ENCODE data around the gene AGTPBP1. TPM values are rescaled to one million over a fixed set of nuclear protein-coding genes. Genes with fewer than 3 reads are reported as not detected.

AGTPBP1 gene
- total and polyA plus RNA-seq, 12 donors: 9.7 to 87.1 (median 51.4) TPM

DNA sequence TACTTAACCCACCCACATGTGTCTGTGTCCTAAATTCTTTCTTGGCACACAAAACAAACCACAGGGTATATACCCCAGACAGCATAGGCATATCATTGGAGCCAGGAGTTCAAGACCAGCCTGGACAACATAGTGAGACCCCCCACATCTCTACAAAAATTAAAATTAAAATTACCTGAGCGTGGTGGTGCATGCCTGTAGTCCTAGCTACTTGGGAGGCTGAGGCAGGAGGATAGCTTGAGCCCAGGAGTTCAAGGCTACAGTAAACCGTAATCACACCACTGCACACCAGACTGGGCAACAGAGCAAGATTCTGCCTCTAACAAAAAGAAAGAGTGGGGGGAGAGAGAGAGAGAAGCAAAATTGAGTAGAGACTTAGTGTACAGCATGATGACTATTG, 4.6 kb upstream of the AGTPBP1 start:
- no peak overlapping the region for H3K4me3 ChIP-seq
- no peaks in the 10 kb centered on the region for H3K9me3 ChIP-seq
- ATAC-seq: no peak
- H3K4me1 ChIP-seq: peaks cover 0 to 24% (median 7%) of the 10 kb centered on the region in 9 donors
- peaks cover 0 to 5% (median 0%) of the 10 kb centered on the region in 7 donors for H3K27me3 ChIP-seq
- WGBS, 2 donors: 96 to 98% methylated on average over 2 of the region's 2 CpGs
- intact Hi-C loops (cut with DNase I): loop anchor here in 1 of 10 donors (10.0 kb wide), 1 partner anchor 52 kb away; no protein-coding TSS in a partner anchor
- no peaks in the 10 kb centered on the region for H3K36me3 ChIP-seq
- no peak for DNase-seq
- TF ChIP-seq, protein P1, sequence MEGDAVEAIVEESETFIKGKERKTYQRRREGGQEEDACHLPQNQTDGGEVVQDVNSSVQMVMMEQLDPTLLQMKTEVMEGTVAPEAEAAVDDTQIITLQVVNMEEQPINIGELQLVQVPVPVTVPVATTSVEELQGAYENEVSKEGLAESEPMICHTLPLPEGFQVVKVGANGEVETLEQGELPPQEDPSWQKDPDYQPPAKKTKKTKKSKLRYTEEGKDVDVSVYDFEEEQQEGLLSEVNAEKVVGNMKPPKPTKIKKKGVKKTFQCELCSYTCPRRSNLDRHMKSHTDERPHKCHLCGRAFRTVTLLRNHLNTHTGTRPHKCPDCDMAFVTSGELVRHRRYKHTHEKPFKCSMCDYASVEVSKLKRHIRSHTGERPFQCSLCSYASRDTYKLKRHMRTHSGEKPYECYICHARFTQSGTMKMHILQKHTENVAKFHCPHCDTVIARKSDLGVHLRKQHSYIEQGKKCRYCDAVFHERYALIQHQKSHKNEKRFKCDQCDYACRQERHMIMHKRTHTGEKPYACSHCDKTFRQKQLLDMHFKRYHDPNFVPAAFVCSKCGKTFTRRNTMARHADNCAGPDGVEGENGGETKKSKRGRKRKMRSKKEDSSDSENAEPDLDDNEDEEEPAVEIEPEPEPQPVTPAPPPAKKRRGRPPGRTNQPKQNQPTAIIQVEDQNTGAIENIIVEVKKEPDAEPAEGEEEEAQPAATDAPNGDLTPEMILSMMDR (IDR thresholded peaks at IDR 0.05): no peak
- H3K27ac ChIP-seq: no peak overlapping the region

DNA sequence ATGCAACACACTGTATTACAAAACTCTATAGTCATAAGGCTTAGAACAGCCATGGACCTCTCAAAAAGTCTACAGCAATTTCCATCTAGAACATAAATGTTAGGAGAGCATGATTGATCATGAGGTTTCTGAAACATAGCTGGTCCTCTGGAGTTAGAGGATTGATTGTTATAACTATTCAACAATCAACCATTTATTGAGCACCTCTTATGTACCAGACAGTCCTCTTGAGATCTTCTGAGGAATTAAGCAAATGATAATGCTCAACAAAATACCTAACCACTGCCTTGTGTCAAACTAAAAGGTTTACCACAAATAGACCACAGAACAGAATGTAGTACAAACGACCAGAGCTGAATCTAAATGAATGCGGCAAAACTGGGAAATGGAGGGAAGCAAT, 3.4 kb upstream of the AGTPBP1 start:
- DNase-seq (no peak), ATAC-seq (no peak)
- peaks cover 0 to 5% (median 0%) of the 10 kb centered on the region in 7 donors for H3K27me3 ChIP-seq
- 88 to 89% methylated on average over 2 of the region's 2 CpGs for WGBS, 2 donors
- intact Hi-C loops (cut with DNase I): loop anchor here in 1 of 10 donors (10.0 kb wide), 1 partner anchor 50 kb away; no protein-coding TSS in a partner anchor
- H3K4me1 ChIP-seq: peaks cover 0 to 31% (median 10%) of the 10 kb centered on the region in 9 donors
- H3K9me3 ChIP-seq: no peaks in the 10 kb centered on the region
- no peak overlapping the region for H3K4me3 ChIP-seq
- TF ChIP-seq, protein P1 (IDR thresholded peaks at IDR 0.05): no peak
- H3K36me3 ChIP-seq: no peaks in the 10 kb centered on the region
- H3K27ac ChIP-seq: no peak overlapping the region

DNA sequence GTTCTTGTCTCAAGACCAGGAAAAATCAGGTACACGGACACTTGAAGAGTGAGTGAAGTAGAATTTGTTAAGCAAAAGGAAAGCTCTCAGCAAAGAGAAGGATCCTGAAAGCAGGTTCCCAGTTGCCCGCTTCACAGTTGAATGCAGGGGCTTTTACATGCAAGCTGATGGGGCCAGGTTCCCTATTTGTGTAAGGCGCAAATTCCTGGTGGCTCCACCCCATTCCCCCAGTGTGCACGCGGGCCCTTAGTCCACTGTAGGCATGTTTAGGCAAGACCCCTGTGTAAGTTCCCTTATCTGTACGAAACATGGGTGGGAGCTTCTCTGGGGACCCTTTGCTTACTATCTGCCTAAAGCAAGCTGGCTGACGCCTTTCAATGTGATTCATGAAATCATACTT, 2.7 kb upstream of the AGTPBP1 start:
- ATAC-seq (no peak), DNase-seq (no peak)
- peaks cover 0 to 5% (median 0%) of the 10 kb centered on the region in 7 donors for H3K27me3 ChIP-seq
- no peak overlapping the region for H3K27ac ChIP-seq
- TF ChIP-seq, protein P1 (IDR thresholded peaks at IDR 0.05): no peak
- intact Hi-C loops (cut with DNase I): loop anchor here in 4 of 10 donors (5.0 to 10.0 kb wide), 3 partner anchors 42 to 50 kb away; no protein-coding TSS in a partner anchor
- H3K9me3 ChIP-seq: no peaks in the 10 kb centered on the region
- H3K36me3 ChIP-seq: no peaks in the 10 kb centered on the region
- 82 to 90% methylated on average over 7 of the region's 7 CpGs for WGBS, 2 donors
- H3K4me3 ChIP-seq: no peak overlapping the region
- peaks cover 0 to 38% (median 13%) of the 10 kb centered on the region in 9 donors for H3K4me1 ChIP-seq

DNA sequence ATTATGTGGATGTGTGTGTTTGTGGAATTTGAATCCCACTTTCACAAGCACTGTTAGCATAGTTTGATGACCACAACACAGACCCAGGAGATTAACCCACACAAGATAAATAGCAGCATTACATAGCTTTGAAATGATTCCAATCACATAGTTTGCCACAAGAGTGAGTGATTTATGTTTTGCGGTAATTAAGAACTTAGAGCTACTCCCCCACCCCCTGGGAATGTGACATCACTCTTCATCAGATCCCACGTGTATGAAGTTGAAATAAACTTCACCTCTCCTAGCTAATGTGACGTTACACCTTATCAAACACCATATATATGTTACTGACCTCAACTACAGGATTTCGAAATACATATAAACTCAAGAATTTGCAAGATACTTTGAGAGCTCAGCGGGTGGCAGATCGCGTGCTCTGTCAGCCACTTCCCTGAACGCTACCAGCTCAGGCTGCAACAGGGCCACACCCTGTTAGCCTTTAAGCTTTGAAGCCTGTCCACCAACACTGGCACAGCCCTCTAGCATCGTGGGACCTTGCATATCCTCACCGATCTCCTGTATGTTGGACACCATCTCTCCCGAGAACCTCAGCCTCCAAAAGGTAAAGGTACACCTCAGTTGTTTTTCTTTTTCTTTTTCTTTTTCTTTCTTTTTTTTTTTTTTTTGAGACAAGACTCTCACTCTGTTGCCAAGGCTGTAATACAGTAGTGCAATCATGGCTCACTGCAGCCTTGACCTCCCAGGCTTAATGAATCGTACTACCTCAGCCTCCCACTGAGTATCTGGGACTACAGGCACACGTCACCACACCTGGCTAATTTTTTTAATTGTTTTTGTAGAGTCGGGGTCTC, 1.7 kb upstream of the AGTPBP1 start:
- no peaks in the 10 kb centered on the region for H3K27me3 ChIP-seq
- 66 to 67% methylated on average over 14 of the region's 14 CpGs for WGBS, 2 donors
- no peaks in the 10 kb centered on the region for H3K36me3 ChIP-seq
- DNase-seq: no peak
- TF ChIP-seq, protein P1 (IDR thresholded peaks at IDR 0.05): no peak
- H3K4me3 ChIP-seq: peak overlapping the region in 1 of 10 donors; percentile 22
- intact Hi-C loops (cut with DNase I): loop anchor here in 4 of 10 donors (5.0 to 10.0 kb wide), 3 partner anchors 41 to 49 kb away; no protein-coding TSS in a partner anchor
- H3K4me1 ChIP-seq: peaks cover 0 to 48% (median 21%) of the 10 kb centered on the region in 9 donors
- ATAC-seq: no peak
- H3K27ac ChIP-seq: peak overlapping the region in 1 of 10 donors; percentile 4
- no peaks in the 10 kb centered on the region for H3K9me3 ChIP-seq
